NCI-H2107 treated with DMSO at 0.1 percent for 48 hours (cell line): ENCODE results near the gene NPAS1.
"Not testable (repeated sequence)": the region's sequence is repeated elsewhere in the genome, so short reads cannot be mapped to it uniquely, and the experiment has no call there.

Experiments
- DNase-seq: peaks from one replicate; lab custom pipeline; 2025; ENCODE audit not compliant: unreplicated experiment; lab: John Stamatoyannopoulos, UW

NPAS1 gene

DNA sequence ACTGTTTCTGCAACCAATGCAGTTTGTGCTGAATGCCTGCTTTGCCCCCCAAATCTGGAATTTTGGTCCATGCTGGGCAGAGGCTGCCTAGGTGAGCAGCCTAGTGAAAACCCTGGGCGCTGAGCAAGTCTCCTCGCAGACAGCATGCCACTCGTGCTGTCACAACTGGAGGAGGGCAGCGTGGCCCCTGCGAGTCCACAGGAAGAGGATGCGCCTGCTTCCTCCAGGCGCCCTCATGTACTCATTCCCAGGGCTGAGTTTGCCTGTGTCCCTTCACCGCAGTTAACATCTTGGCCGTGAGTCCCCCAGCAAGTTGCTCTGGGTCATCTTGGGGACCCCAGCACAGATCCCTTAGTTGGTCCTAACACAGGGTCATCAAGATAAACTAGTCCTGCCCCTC, 55.0 kb downstream of the NPAS1 start:
- no peak for DNase-seq

DNA sequence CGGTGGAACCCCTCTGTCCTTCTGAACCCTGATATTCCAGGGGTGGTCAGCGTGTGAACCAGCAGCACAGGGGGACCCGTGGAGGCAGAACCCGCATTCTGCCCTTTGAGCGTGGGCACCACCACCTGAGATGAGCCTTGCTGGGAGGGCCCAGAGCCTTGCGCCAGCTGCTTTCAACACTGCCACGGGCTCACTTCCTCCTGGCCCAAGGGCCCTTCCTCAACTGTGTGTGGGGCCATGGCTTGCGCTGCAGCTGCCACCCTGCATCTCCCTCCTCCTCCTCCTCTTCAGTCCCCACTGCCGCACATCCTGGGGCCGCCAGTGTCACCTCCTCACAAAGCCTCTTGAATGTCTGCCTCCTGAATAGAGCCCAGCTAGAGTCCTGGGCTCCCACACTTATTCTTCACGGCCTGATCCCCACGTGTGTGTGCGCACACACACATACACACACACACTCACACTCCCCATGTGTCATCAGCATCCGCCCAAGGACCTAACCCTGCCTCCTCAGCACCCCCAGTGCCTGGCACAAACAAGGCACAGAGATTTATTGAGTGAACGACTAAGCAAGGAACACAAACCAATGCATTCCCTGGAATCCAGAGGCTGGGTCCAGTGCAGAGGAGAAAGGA, 55.7 kb downstream of the NPAS1 start:
- DNase-seq: no peak

DNA sequence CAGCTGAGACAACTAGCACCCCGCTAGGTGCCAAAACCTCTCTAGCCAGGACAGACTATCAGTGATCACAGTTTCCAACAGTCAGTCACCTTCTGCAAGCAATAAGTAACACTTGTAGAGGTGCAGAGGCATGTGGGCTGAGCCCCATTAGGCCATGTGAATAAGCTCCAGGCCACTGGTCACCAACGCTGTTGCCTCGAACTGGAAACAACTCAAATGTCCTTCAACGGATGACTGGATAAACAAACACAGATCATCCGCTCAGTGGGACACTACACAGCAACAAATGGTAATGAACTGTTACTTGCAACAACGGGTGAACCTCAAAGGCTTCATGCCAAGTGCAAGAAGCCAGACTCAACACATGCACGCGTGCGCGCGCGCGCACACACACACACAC, 56.3 kb downstream of the NPAS1 start:
- DNase-seq: no peak

DNA sequence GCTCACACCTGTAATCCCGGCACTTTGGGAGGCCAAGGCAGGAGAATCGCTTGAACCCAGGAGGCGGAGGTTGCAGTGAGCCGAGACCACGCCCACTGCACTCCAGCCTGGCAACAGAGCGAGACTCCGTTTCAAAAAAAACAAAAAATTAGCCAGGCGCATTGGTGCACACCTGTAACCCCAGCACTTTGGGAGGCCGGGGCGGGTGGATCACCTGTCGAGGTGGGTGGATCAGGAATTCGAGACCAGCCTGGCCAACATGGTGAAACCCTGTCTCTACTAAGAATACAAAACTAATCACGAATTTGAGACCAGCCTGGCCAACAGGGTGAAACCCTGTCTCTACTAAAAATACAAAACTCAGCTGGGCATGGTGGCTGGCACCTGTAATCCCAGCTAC, 58.7 kb downstream of the NPAS1 start:
- DNase-seq: not testable (repeated sequence)

DNA sequence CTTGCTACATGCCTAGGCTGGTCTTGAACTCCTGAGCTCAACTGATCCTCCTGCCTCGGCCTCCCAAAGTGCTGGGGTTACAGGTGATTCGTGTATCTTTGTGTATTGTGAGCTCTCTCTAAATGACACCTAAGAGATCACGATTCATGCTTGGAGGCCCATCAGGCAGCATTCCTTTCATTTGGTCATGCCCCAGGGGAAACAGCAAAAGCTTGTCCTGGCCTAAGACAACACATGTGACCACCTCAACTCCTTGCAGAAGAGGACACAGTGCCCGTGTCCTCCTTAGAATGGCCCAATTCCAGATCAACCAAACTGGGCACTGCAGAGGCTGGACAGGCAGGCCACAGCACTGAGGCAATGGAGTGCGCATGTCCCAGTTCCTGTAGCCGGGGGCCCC, 61.5 kb downstream of the NPAS1 start:
- DNase-seq: no peak

DNA sequence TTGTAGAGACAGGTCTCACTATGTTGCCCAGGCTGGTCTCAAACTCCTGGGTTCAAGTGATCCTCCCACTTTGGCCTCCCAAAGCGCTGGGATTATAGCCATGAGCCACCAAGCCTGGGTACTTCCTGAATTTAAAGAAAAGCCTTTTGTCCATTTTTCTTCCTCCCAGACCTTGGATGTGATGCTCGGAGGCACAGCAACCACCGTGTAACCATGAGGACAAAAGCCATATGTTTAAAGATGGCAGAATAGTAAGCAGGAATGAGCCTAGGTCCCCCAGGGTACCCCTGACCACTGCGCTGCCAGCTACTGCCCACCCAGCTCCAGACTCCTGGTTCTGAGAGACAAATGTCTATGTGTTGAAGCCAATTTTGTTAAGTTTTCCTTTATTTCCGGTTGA, 62.9 kb downstream of the NPAS1 start:
- no peak for DNase-seq

DNA sequence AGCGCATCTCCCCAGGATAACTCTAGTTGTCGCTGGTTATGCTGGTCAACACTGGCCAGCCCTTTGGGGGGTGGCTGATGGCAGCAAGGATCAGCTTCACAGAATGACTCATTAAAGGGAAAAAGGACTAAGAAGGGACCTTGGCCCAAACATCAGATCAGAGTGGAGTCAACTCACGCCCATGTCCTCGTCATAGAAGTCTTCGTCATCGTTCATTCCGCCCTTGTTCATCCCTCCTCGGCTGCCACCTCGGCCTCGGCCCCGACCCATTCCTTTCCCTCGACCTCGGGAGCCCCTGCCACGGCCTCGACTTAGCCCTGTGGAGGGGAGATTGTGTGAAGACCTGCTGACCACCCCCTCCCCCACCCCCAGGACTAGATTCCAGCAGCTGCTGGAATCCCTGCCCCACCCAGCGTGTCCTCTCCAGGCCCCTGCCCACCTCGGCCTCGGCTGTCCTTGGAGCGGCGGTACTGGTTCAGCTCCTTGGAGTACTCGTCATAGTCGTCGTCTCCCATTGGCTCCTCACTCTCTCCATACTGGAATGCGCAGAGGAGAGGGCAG, 65.3 kb downstream of the NPAS1 start:
- DNase-seq: no peak

DNA sequence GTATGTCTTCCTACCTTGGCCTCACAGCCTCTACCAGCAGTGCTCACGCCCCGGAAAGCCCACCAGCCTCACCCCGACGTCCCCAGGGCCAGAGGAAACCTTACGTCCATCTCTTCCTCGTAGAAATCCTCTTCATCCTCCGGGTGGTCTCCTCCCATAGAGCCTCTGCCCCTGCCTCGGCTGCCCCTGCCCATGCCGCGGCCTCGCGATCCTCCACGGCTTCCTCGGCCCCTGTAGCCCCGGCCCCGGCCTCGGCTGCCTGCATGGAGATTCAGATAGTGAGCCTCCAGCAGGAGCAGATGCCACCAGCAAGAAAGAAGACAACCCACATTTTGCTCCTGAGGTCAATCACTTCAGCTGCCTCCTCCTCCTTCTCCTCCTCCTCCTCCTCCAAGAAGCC, 66.6 kb downstream of the NPAS1 start:
- DNase-seq: no peak

DNA sequence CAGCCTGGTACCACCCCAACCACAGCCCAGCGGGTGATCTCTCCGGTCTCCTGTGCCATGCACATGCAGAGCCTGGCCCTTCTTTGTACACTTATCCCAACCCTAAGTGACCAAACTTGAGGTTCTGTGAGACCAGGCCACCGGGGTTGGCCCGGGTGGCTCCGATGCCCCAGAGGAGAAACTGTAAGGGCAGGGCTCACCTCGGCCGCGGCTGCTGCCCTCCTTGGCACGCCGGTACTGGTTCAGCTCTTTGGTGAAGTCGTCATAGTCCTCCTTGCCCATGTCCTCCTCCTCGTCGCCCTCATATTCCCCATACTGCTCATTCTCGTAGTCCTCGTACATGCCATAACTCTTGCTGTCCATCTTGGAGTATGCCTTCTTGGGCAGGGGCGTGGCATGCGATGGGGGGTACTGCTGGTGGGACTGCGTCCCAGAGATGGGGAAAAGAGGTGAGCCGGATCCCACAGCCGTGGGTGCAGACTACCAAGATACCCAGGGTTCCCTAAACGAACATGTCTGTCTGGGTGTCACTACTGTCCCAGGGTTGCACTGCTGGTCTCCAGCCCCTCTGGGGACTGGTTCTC, 70.2 kb downstream of the NPAS1 start:
- no peak for DNase-seq

DNA sequence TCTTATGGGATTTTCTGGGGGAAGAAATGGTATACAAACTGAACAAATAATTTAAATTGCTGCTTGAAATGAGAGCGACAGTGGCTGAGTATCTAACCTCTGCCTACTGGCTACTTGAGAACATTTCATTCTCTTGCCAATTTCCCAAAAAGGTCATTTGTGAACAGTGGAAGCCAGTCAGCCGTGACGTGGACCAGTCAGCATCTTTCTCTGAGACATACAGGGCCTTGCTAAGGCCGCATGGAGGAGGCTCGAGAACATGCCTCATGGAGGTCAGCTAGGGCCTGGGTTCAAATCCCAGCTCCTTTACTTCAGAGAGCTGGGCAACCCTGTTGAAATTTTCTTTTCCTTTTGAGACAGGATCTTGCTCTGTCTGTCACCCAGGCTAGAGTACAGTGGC, 73.6 kb downstream of the NPAS1 start:
- no peak for DNase-seq

DNA sequence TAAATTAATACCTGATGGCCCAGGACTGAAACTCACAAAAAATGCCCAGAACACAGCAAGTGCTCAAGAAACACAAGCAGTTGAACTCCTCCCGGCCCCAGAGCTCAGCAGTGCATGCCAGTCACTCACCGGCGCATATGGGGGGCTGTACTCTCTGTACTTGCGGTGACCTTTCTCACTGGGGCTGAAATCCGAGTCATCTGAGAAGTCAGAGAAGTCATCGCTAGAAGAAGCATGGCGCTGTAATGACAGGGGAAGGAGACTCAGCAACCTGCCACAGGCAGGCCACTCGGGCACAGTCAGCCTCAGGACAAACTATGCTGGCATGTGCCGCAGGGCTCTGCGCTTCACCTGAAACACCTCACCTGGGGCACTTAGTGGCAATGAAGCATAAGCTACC, 74.2 kb downstream of the NPAS1 start:
- no peak for DNase-seq

DNA sequence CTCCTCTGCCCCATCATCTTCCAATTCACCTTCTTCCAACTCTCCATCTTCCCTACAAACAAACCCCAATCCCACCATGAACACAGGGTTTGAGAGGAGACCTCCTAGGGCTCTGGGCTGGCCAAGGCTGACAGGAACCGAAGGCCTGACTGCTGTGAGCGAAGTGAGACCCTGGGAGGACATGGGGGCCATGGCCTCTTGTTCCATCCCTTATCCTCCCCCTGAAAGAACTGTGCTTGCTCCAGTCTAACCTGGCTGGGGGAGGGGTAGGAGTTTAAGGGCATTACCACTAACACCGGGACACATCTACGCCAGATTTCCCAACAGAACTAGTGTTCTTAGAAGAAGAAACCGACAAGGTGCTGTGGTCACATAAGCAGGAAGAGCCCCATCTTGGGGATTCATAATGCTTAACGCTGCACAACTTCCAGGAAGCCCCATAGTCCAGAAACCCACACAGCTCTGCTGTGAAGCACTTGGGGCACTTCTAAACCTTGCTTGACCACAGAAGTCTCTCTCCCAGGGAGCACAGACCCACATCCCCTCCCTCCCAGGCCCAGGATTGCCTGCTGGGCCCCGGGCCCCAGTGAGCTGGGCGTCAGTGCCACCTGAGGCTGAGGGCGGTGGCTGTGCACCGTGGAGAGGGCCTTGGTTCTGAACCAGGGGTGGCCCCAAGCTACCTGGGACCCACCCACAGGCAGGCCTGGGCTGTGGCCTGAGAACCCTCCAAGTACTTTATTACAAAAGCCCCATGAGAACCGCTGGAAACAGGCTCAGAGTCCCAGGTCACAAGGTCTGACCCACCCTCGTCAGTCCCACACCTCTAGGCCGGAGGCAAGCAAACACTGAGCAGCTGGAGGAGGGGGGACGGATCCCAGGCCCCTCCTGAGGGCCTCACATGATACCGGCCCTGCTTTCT, 75.2 kb downstream of the NPAS1 start:
- no peak for DNase-seq
